ES-I3 (cell line): ENCODE results near the gene UROS.
A peak's percentile ranks its signal among the peaks of the same experiment; 100 is the strongest.

Source experiments
- H3K36me3 ChIP-seq: 2 replicates; pipeline ENCODE4 v1.6.1; 2013; ENCODE audit warnings: mild to moderate bottlenecking, low read length, control low read depth, moderate library complexity; ENCODE audit not compliant: insufficient read depth
- H3K4me1 ChIP-seq: 2 replicates; pipeline ENCODE4 v1.6.1; 2013; ENCODE audit warnings: mild to moderate bottlenecking, control low read depth, low read length; ENCODE audit not compliant: insufficient read depth
- H3K9ac ChIP-seq: 2 replicates; pipeline ENCODE4 v1.6.1; 2013; ENCODE audit warnings: low read depth, mild to moderate bottlenecking, low read length, moderate library complexity
- H3K9me3 ChIP-seq: 2 replicates; pipeline ENCODE4 v1.6.1; 2013; ENCODE audit warnings: mild to moderate bottlenecking, low read length, moderate library complexity; ENCODE audit not compliant: control insufficient read depth, insufficient read depth

UROS gene

DNA sequence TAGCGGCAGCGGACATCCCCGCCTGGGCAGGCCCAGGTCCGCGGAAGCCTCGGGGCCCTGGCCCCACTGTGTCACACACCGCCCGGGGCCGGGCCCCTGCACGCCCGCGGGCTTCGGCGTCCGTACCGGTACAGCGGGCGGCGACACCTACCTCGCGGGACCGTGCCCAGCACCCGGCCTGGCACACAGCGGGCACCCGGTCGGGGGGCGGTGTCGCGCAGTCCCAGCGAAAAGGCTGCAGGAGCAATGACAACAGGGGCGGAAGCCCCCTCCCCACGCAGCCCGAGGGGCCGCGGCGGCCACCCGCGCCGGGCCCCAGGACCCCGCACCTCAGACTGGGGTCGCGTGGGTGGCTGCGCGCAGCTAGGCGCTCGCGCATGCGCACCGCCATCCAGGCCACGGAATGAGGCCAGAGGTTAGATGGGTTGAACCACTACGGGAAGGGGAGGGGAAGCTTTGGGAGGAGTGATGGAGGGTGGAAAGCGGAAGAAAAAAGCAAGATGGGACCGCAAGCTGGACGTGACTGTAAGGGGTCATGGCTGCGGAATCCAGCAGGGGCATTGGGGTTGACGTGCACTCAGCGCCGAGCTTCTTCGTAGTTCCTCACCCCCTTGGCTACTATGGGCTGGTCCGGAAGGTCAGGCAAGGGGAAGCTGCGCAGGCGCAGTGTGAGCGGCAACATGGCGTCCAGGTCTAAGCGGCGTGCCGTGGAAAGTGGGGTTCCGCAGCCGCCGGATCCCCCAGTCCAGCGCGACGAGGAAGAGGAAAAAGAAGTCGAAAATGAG lies at the start of gene UROS, which contains the start of gene BCCIP:
Gene UROS, minus strand, starts transcription at position 381 of the 785 bp plus-strand sequence. CDS start 6,759 bp downstream, outside the sequence.
Gene BCCIP, plus strand, starts transcription at position 669 of the 785 bp plus-strand sequence. Its CDS starts 12 bp downstream, at position 681.
- Histone ChIP-seq H3K9ac (peak within 1 kb of the TSS; percentile 94), H3K9me3 (no peaks in the 10 kb centered on the region), H3K4me1 (peaks cover 8% of the 10 kb centered on the region), H3K36me3 (peaks cover 9% of the 10 kb centered on the region)

DNA sequence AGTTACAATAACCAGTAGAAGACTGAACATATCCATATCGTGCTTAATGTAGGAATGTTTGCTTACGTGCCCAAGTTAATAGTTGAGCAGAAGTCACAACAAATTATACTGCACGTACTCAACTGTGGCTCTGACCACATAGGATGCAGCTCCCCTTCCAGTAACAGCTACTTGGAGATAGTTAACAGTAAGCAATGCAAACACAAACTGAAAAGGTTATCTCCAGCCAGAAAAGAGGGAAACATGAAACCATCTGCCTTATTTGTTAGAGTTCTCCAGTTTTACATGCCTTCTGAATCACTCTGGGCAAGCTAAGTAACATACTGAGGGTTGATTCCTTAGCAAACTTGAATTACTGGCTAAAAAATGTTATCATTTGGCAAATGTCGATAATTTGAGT lies 48.3 kb upstream of the UROS start:
- H3K36me3 ChIP-seq = no peaks in the 10 kb centered on the region
- H3K4me1 ChIP-seq = no peaks in the 10 kb centered on the region
- H3K9me3 ChIP-seq = peaks cover 5% of the 10 kb centered on the region
- no peak overlapping the region for H3K9ac ChIP-seq

DNA sequence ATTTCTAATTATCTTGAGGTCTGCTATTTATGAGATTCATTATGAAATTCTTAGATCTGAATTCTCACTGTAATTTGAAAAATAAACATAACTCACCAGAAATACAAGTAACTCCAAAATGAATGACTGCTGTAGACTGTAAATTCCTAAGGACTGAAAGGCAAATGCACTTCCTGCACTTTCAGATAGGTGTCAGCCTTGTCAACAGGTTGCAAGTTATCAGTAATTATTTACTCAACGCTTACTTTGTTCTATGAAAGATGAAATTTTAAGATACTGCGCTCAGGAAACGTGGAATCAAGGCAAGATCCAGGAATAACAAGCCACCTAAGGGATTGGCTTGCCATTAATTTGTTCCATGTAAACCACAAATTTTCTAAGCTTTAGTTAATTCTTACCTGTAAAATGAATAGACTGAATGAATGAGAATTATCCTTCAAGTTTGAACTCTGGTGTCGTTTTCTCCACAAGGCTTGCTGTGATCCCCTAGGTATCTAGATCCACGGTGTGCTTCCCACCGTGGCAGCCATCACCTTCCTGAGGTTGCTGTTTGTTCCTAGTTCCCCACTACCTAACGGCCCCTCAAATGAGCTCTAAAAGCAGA lies 45.4 kb upstream of the UROS start:
- Histone ChIP-seq H3K9me3 (no peaks in the 10 kb centered on the region), H3K36me3 (no peaks in the 10 kb centered on the region; the same call in 1 of the 2 replicates), H3K4me1 (no peaks in the 10 kb centered on the region), H3K9ac (no peak overlapping the region)

DNA sequence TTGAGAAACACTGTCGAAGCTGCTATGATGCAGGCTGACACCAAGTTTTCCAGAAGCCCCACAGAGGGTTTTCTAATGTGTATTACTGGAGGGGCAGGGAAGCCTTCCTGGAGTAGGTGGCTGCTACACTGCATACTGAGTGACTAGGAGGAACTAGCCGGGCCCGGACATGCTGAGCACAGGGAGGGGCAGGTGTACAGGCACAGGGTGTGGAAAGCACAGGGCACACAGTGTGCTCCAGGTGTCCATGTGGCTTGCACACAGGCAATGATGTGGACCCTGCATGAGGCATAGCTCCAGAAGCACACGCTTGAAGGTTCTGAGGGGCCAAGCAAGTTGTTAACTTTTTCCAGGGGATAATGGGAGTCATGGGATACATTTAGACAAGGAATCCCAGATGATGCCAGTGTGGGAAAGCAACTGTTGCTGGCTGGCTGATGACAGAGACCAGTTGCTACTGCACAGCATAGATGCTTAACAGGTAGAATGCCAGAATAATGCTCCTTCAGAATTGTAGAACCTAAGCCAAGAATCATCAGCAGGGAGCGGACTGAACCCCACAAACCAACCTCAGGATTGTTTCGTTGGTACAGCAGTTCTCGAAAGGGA lies 43.5 kb upstream of the UROS start:
- Histone ChIP-seq H3K4me1 (no peaks in the 10 kb centered on the region), H3K9ac (no peak overlapping the region), H3K36me3 (no peaks in the 10 kb centered on the region; the same call in 1 of the 2 replicates), H3K9me3 (no peaks in the 10 kb centered on the region)

- no peaks in the 10 kb centered on the region; the same call in 1 of the 2 replicates for H3K36me3 ChIP-seq
- no peaks in the 10 kb centered on the region for H3K9me3 ChIP-seq
- no peaks in the 10 kb centered on the region for H3K4me1 ChIP-seq
- no peak overlapping the region for H3K9ac ChIP-seq
Observed at GRCh38 chr10:125865120-125865519, 42.1 kb upstream of the UROS start.

DNA sequence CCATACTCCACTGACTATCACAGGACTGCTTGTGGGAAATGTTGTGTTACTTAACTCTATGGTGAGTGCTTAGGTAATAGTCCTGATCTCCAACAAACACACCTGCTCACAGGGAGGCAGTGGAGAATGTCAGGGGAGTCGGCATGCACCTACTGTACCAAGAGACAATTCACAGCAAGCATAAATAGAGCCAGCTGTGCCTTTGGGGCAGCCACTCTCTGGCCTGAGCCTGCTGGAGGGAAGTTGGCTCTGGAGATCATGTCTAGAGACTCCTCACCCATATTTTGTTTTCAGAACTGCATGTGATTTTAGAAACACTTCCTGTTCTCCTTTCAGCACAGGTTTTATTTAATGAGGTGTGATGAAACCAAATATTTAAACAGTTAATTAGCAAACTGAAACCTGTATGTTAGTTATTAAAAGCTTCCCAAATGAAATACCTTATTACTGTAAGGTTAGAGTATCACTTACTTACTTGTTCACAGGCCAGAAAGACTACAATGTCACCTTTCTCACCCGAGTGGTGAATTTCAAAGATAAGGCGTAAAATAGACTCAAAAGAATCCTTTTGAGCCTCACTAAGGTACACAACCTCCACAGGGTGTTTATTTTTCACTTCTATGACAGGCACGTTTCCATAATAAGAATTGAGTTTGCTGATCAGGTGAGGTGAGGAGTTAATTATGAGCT lies 36.2 kb upstream of the UROS start:
- Histone ChIP-seq H3K36me3 (peaks cover 4% of the 10 kb centered on the region), H3K9ac (no peak overlapping the region), H3K9me3 (no peaks in the 10 kb centered on the region), H3K4me1 (no peaks in the 10 kb centered on the region)

DNA sequence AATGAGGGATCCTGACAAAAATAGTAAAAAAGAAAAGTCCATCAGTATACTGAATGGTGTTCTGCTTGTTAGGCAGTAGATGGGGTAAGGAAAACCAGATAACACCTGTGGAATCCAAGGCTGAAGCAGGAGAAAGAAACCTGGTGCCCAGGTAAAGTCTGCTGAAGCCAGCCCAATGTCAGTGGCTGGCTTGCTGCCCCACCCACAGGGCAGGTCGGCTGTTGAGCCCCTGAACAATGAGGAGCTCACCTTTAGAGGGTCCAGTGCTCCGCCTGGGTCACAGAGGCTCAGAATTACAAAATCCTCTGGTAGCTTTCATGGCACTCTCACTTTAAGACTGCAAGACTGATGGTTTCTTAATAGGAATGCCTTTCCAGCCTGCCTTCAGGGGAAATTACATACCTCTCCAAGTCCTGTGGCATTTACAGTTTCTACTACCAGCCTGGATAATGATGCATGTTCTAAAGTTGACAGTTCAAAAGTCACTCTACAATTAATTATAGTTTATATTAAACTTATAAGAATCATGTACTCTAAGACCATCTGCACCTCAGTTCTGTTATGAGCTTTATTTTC lies 34.2 kb upstream of the UROS start:
- Histone ChIP-seq H3K9me3 (no peaks in the 10 kb centered on the region), H3K36me3 (peaks cover 4% of the 10 kb centered on the region), H3K9ac (no peak overlapping the region), H3K4me1 (no peaks in the 10 kb centered on the region)

DNA sequence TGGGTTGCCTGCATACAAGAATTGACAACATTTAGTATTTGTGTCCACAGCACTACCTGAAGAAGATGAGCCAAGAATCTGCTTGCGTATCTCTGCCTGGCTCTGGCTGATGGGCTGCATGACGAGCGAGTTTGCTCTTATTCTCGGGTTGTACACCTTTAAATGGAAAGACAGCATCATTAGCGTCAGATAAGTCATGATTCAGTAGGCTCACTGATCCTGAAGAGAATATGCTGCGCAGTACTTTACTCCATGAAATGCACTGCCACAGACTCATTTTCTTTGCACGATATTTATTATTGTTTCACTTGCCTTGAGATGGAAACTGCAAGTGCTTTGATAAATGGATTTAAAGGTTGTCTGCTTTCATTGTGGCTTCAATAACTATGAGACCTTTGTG lies 29.4 kb upstream of the UROS start:
- peaks cover 12% of the 10 kb centered on the region for H3K36me3 ChIP-seq
- H3K9me3 ChIP-seq = no peaks in the 10 kb centered on the region
- no peaks in the 10 kb centered on the region for H3K4me1 ChIP-seq
- H3K9ac ChIP-seq = no peak overlapping the region

- no peaks in the 10 kb centered on the region for H3K4me1 ChIP-seq
- peaks cover 12% of the 10 kb centered on the region for H3K36me3 ChIP-seq
- H3K9ac ChIP-seq = no peak overlapping the region
- H3K9me3 ChIP-seq = no peaks in the 10 kb centered on the region
Observed at GRCh38 chr10:125850766-125851731, 28.0 kb upstream of the UROS start.

GRCh38 chr10:125849448-125849847 lies 26.4 kb upstream of the UROS start:
- H3K9me3 ChIP-seq = no peaks in the 10 kb centered on the region
- H3K4me1 ChIP-seq = no peaks in the 10 kb centered on the region
- H3K9ac ChIP-seq = no peak overlapping the region
- peaks cover 12% of the 10 kb centered on the region for H3K36me3 ChIP-seq

GRCh38 chr10:125848857-125849256 lies 25.8 kb upstream of the UROS start:
- no peaks in the 10 kb centered on the region for H3K4me1 ChIP-seq
- no peaks in the 10 kb centered on the region for H3K9me3 ChIP-seq
- H3K36me3 ChIP-seq = peaks cover 12% of the 10 kb centered on the region
- H3K9ac ChIP-seq = no peak overlapping the region

DNA sequence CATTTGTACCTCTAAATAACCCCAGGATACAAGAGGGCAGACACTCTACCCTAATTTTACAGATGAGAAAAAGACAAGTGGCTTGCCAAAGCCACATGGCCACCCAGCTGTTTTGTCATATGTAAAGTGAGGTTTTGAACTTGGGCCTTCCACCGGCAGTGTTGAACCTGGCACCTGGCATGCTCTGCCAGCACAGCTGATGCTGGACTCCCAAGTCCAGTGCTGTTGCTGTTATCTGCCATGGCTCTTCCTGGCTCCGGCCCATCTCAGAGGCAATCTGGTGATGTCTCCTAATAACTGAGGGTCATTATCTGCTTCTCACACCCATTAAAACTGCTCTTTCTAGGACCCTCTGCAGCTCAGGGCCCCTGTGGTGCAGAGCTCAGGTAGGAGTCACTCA lies 25.3 kb upstream of the UROS start:
- Histone ChIP-seq H3K36me3 (peaks cover 12% of the 10 kb centered on the region), H3K9ac (no peak overlapping the region), H3K4me1 (no peaks in the 10 kb centered on the region), H3K9me3 (no peaks in the 10 kb centered on the region)

- H3K9ac ChIP-seq = no peak overlapping the region
- H3K9me3 ChIP-seq = no peaks in the 10 kb centered on the region
- H3K36me3 ChIP-seq = peaks cover 12% of the 10 kb centered on the region
- H3K4me1 ChIP-seq = no peaks in the 10 kb centered on the region
Observed at GRCh38 chr10:125846894-125847293, 23.8 kb upstream of the UROS start.
